Loucy (cell line): ENCODE measurements around the gene PLXNA3.

Experiments used
- EZH2phosphoT487 ChIP-seq: fragments of 200-600 bp; IDR thresholded peaks from 2 replicates; pipeline ENCODE4 v1.6.1; 2018; ENCODE audit warnings: antibody characterized with exemption, mild to moderate bottlenecking, moderate library complexity, borderline replicate concordance
- TF ChIP-seq, protein P1 (sequence below): fragments of 200-600 bp; sonication (generic); conservative IDR thresholded peaks from 2 replicates; pipeline ENCODE4 v1.5.1; 2014; ENCODE audit warnings: mild to moderate bottlenecking, antibody characterized with exemption, low read length

GRCh38 chrX:154466907-154467306, 8.8 kb downstream of the PLXNA3 start:
- TF ChIP-seq, protein P1, sequence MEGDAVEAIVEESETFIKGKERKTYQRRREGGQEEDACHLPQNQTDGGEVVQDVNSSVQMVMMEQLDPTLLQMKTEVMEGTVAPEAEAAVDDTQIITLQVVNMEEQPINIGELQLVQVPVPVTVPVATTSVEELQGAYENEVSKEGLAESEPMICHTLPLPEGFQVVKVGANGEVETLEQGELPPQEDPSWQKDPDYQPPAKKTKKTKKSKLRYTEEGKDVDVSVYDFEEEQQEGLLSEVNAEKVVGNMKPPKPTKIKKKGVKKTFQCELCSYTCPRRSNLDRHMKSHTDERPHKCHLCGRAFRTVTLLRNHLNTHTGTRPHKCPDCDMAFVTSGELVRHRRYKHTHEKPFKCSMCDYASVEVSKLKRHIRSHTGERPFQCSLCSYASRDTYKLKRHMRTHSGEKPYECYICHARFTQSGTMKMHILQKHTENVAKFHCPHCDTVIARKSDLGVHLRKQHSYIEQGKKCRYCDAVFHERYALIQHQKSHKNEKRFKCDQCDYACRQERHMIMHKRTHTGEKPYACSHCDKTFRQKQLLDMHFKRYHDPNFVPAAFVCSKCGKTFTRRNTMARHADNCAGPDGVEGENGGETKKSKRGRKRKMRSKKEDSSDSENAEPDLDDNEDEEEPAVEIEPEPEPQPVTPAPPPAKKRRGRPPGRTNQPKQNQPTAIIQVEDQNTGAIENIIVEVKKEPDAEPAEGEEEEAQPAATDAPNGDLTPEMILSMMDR, result no peak
- no peak for TF ChIP-seq EZH2phosphoT487
